HepG2 (cell line): ENCODE data around the gene CRIP1. TPM values are rescaled to one million over a fixed set of nuclear protein-coding genes. Genes with fewer than 3 reads are reported as not detected.

Experiments
- ATAC-seq: fragments of 200-7000 bp; cut with Tn5 transposase; 3 replicates; pipeline ENCODE4 v1.9.1; 2020; ENCODE audit warnings: mild to moderate bottlenecking, moderate library complexity
- BruUV-seq: library from RNA; stranded (reverse); fragments of 400-500 nt; replicated peaks from 2 replicates; lab custom pipeline; 2021; lab: Mats Ljungman, UMichigan
- CTCF ChIA-PET: fragments of 300-600 bp; formaldehyde crosslinking; extraction: SDS; loops from one replicate; lab custom pipeline; 2021; ENCODE audit warnings: low total read pairs, inconsistent platforms, low intra/inter-chr PET ratio; lab: Yijun Ruan, JAX
- POLR2A ChIA-PET: fragments of 350-600 bp; sonication (Branson Sonifier 250); formaldehyde crosslinking; loops from one replicate; lab custom pipeline; 2020; ENCODE audit warnings: antibody characterized with exemption, inconsistent platforms; lab: Yijun Ruan, JAX
- DNase-seq: peaks from one replicate; pipeline ENCODE4 v3.0.0-alpha.2; 2015; ENCODE audit warnings: low spot score
- FAIRE-seq: peaks from 3 replicates; lab custom pipeline; 2011; peaks lifted over from hg19 to GRCh38; lab: Jason Lieb, UNC
- H2AFZ ChIP-seq: one replicate; pipeline ENCODE4 v1.6.1; 2011; ENCODE audit warnings: low read length, inconsistent platforms
- H3K27ac ChIP-seq: fragments of 300-600 bp; 3 replicates; pipeline ENCODE4 v1.8.0; 2011; ENCODE audit warnings: mixed run types, mild to moderate bottlenecking, mixed read lengths, low read length, inconsistent platforms; ENCODE audit not compliant: insufficient read depth; ENCODE audit errors: extremely low read length
- H3K27me3 ChIP-seq, 2 experiments: fragments of 200-600 bp in 1 of 2; 2 replicates in 1 of 2; 3 replicates in 1 of 2; pipeline versions ENCODE4 v1.6.0 to v1.8.0; 2011; ENCODE audit warnings: low read length in 2 of 2, mild to moderate bottlenecking in 2 of 2, moderate library complexity in 2 of 2, inconsistent platforms in 1 of 2; ENCODE audit not compliant: insufficient read depth in 2 of 2, control insufficient read depth in 1 of 2
- H3K36me3 ChIP-seq, 2 experiments: fragments of 200-600 bp in 1 of 2; replicated peaks in 1 of 2; 2 replicates in 1 of 2; 3 replicates in 1 of 2; pipeline versions ENCODE4 v1.5.1 to v1.8.0; 2011; ENCODE audit warnings: low read length in 2 of 2, inconsistent platforms in 1 of 2; ENCODE audit not compliant: insufficient read depth in 2 of 2, control insufficient read depth in 1 of 2
- H3K4me1 ChIP-seq: 2 replicates; pipeline ENCODE4 v1.5.1; 2012; ENCODE audit warnings: low read length, inconsistent platforms; ENCODE audit not compliant: insufficient read depth
- H3K4me2 ChIP-seq: 2 replicates; pipeline ENCODE4 v1.6.0; 2011; ENCODE audit warnings: low read depth, low read length, inconsistent platforms
- H3K4me3 ChIP-seq, 3 experiments: fragments of 200-600 bp in 1 of 3; sonication (generic), shearing (Covaris generic) in 1 of 3; replicated peaks in 1 of 3; 2 replicates each; pipeline ENCODE4 v1.5.1; 2011 to 2016; ENCODE audit warnings: low read length in 3 of 3, inconsistent platforms in 2 of 3, low read depth in 2 of 3, mild to moderate bottlenecking in 2 of 3, control low read depth in 1 of 3, mixed read lengths in 1 of 3; ENCODE audit not compliant: insufficient read depth in 1 of 3
- H3K79me2 ChIP-seq: one replicate; pipeline ENCODE4 v1.6.1; 2011; ENCODE audit warnings: low read length, inconsistent platforms; ENCODE audit not compliant: insufficient read depth
- H3K9ac ChIP-seq: 2 replicates; pipeline ENCODE4 v1.6.0; 2011; ENCODE audit warnings: mild to moderate bottlenecking, low read depth, low read length, inconsistent platforms; ENCODE audit not compliant: insufficient read depth
- H3K9me3 ChIP-seq: 2 replicates; pipeline ENCODE4 v1.5.1; 2012; ENCODE audit warnings: mild to moderate bottlenecking, low read length
- H4K20me1 ChIP-seq: 2 replicates; pipeline ENCODE4 v1.6.0; 2011; ENCODE audit warnings: inconsistent platforms, mild to moderate bottlenecking, low read length, moderate library complexity; ENCODE audit not compliant: insufficient read depth
- CBFB ChIP-seq: sonication (generic); formaldehyde crosslinking; IDR thresholded peaks from 2 replicates; pipeline ENCODE4 v1.4.0; 2020; ENCODE audit warnings: missing genetic modification reagents
- CTCF ChIP-seq: sonication (generic); formaldehyde crosslinking; IDR thresholded peaks from 2 replicates; pipeline ENCODE4 v1.5.0; 2020; ENCODE audit warnings: mild to moderate bottlenecking, missing genetic modification reagents, moderate library complexity
- EZH2 ChIP-seq: conservative IDR thresholded peaks from 2 replicates; pipeline ENCODE4 v1.6.1; 2012; ENCODE audit warnings: mild to moderate bottlenecking, low read depth, low read length, moderate library complexity
- MATR3 ChIP-seq: sonication (generic); formaldehyde crosslinking; IDR thresholded peaks from 2 replicates; pipeline ENCODE4 v1.4.0; 2020; ENCODE audit warnings: missing genetic modification reagents
- RFXAP ChIP-seq: sonication (generic); formaldehyde crosslinking; IDR thresholded peaks from 2 replicates; pipeline ENCODE4 v1.4.0; 2020; ENCODE audit warnings: missing genetic modification reagents, borderline replicate concordance
- ZFP36L2 ChIP-seq: sonication (generic); formaldehyde crosslinking; IDR thresholded peaks from 2 replicates; pipeline ENCODE4 v1.4.0; 2020; ENCODE audit warnings: missing genetic modification reagents
- ZFYVE20 ChIP-seq: sonication (generic); formaldehyde crosslinking; IDR thresholded peaks from 2 replicates; pipeline ENCODE4 v1.8.0; 2023; ENCODE audit warnings: low read depth, mild to moderate bottlenecking, moderate library complexity, missing genetic modification reagents, borderline replicate concordance
- ZHX1 ChIP-seq: sonication (generic); formaldehyde crosslinking; IDR thresholded peaks from 2 replicates; pipeline ENCODE4 v1.8.1; 2022; ENCODE audit warnings: low read depth, mild to moderate bottlenecking, missing genetic modification reagents
- ZNF343 ChIP-seq: sonication (generic); formaldehyde crosslinking; IDR thresholded peaks from 2 replicates; pipeline ENCODE4 v1.4.0; 2020; ENCODE audit warnings: mild to moderate bottlenecking, missing genetic modification reagents
- ZNF572 ChIP-seq: sonication (generic); formaldehyde crosslinking; IDR thresholded peaks from 2 replicates; pipeline ENCODE4 v1.5.1; 2020; ENCODE audit warnings: mild to moderate bottlenecking, missing genetic modification reagents
- WGBS: methylation state at CpG from one replicate; pipeline ENCODE4 v1.1.6; 2017; ENCODE audit warnings: low lambda C conversion rate; 5-methylcytosine and 5-hydroxymethylcytosine counted together
- in situ Hi-C: cut with HindIII; loops from 2 replicates; pipeline ENCODE4 v1.10.0; 2017; ENCODE audit warnings: low pct_unique_long_range_greater_than_20kb; ENCODE audit not compliant: extremely low pct_ligation_motif_present
- intact Hi-C: fragments of 100-400 bp; cut with micrococcal nuclease; formaldehyde crosslinking; loops from one replicate; pipeline ENCODE4 v1.10.0; 2022; ENCODE audit not compliant: unreplicated experiment
- polyA plus RNA-seq, 8 experiments: library from polyadenylated mRNA; depleted of rRNA in 3 of 8; stranded (reverse) in 7 of 8; unstranded in 1 of 8; fragments of >200 nt; fragmentation: Illumina TruSeq in 4 of 8; extraction: Trizol in 4 of 8; gene quantifications; 2 replicates each; pipeline versions ENCODE4 v1.2.1 to v1.2.3, GENCODE V29; 2011 to 2016; ENCODE audit warnings: low read depth in 4 of 8, missing spikeins in 1 of 8, mixed read lengths in 1 of 8; ENCODE audit not compliant: insufficient read depth in 1 of 8
- total RNA-seq, 5 experiments: library from RNA; depleted of rRNA; stranded (reverse); fragments of >200 nt; fragmentation: Illumina TruSeq; extraction: Trizol; gene quantifications; 2 replicates each; pipeline ENCODE4 v1.2.3, GENCODE V29; 2016; ENCODE audit warnings: low read depth in 1 of 5
- TF ChIP-seq, protein P1 (sequence below): sonication (generic); formaldehyde crosslinking; conservative IDR thresholded peaks from 2 replicates; pipeline ENCODE4 v1.8.0; 2022; ENCODE audit warnings: mild to moderate bottlenecking, moderate library complexity, missing genetic modification reagents

CRIP1 gene
- total and polyA plus RNA-seq, 2 of the 13 experiments (the other 11 are each of a cell fraction or from before 2014, with no cell fraction given), result 53.9 to 59.5 TPM

GRCh38 chr14:105533811-105534498, 47.3 kb downstream of the CRIP1 start:
- intact Hi-C loops, result loop anchor here (5.0 kb wide), 1 partner anchor 162 kb away; no protein-coding TSS in a partner anchor
- FAIRE-seq, result no peak

DNA sequence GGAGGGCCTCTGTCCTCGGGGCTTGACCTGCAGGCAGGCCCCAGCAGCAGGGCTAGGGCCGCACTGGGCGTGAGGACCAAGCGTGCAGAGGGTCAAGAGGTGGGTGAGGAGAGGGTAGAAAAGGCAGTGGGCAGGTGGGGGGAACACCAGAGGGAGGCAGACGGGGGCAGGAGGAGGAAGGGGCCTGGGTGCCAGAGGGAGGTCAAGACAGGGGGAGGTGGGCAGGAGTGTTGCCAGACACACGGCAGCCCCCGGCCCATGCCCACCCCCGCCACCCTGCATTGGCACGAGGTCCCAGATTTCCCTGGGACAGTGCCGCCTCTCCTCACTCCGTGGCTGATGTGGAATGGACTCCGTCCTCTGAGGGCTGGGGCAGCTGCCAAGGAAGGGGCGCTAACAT, 47.9 kb downstream of the CRIP1 start:
- FAIRE-seq (no peak), ATAC-seq (no peak), DNase-seq (no peak)
- Histone ChIP-seq H3K9me3 (no peaks in the 10 kb centered on the region), H3K36me3 (no peaks in the 10 kb centered on the region), H4K20me1 (peaks cover 5% of the 10 kb centered on the region; the same call in 1 of the 2 replicates), H2AFZ (no peak overlapping the region), H3K27ac (no peak overlapping the region), H3K79me2 (no peaks in the 10 kb centered on the region), H3K9ac (no peak overlapping the region), H3K4me3 (no peak overlapping the region), H3K4me1 (peaks cover 30% of the 10 kb centered on the region), H3K27me3 (peaks cover 14 to 71% of the 10 kb centered on the region in 2 experiments), H3K4me2 (no peak overlapping the region)
- in situ Hi-C loops (loop anchor here (5.0 kb wide), 1 partner anchor 157 kb away; no protein-coding TSS in a partner anchor), intact Hi-C loops (loop anchor here (5.0 kb wide), 1 partner anchor 162 kb away; no protein-coding TSS in a partner anchor)
- 10% methylated on average over 6 of the region's 13 CpGs for WGBS
- ChIA-PET CTCF (no interaction called here), POLR2A (no interaction called here)
- BruUV-seq, result no TSS peak
- TF ChIP-seq ZNF343 (no peak), MATR3 (no peak), CTCF (CRISPR knock-in tag) (no peak), CBFB (CRISPR knock-in tag) (no peak), RFXAP (CRISPR knock-in tag) (no peak), ZFP36L2 (CRISPR knock-in tag) (no peak), ZHX1 (CRISPR knock-in tag) (no peak)
- TF ChIP-seq, protein P1, sequence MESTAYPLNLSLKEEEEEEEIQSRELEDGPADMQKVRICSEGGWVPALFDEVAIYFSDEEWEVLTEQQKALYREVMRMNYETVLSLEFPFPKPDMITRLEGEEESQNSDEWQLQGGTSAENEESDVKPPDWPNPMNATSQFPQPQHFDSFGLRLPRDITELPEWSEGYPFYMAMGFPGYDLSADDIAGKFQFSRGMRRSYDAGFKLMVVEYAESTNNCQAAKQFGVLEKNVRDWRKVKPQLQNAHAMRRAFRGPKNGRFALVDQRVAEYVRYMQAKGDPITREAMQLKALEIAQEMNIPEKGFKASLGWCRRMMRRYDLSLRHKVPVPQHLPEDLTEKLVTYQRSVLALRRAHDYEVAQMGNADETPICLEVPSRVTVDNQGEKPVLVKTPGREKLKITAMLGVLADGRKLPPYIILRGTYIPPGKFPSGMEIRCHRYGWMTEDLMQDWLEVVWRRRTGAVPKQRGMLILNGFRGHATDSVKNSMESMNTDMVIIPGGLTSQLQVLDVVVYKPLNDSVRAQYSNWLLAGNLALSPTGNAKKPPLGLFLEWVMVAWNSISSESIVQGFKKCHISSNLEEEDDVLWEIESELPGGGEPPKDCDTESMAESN (CRISPR knock-in tag), result no peak

More at GRCh38 chr14:105533811-105534498, 47.3 kb downstream of the CRIP1 start:
- DNase-seq (no peak), ATAC-seq (no peak)
- Histone ChIP-seq H3K4me2 (no peak overlapping the region), H4K20me1 (peaks cover 5% of the 10 kb centered on the region; the same call in 1 of the 2 replicates), H3K4me1 (peaks cover 35% of the 10 kb centered on the region), H3K27me3 (peaks cover 14 to 67% of the 10 kb centered on the region in 2 experiments), H2AFZ (no peak overlapping the region), H3K9ac (no peak overlapping the region), H3K4me3 (no peak overlapping the region)
- POLR2A ChIA-PET, result interaction anchor here (1.5 kb wide), 1 partner anchor 37 kb away, joined by 5 read pairs; no protein-coding TSS in a partner anchor
- TF ChIP-seq ZFYVE20 (CRISPR knock-in tag) (no peak), ZNF572 (CRISPR knock-in tag) (no peak), EZH2 (0 out of 2 replicates have a peak, but pooled peaks have one; percentile 67)
- TF ChIP-seq, all 625 proteins: peak for 1
- H3K27ac ChIP-seq, result no peak overlapping the region
- H3K9me3 ChIP-seq, result no peaks in the 10 kb centered on the region
- BruUV-seq, result no TSS peak
- in situ Hi-C loops, result loop anchor here (5.0 kb wide), 1 partner anchor 157 kb away; no protein-coding TSS in a partner anchor
- 33% methylated on average over 21 of the region's 21 CpGs for WGBS
- 0 out of 5 replicates have a peak, but pooled peaks cover 0 to 4% of the 10 kb centered on the region in 2 experiments for H3K36me3 ChIP-seq
- CTCF ChIA-PET, result interaction anchor here (1.1 kb wide), 1 partner anchor 163 kb away, joined by 3 read pairs; no protein-coding TSS in a partner anchor
- no peaks in the 10 kb centered on the region for H3K79me2 ChIP-seq
